ENCODE data around the gene YWHAG.

Gene YWHAG

DNA sequence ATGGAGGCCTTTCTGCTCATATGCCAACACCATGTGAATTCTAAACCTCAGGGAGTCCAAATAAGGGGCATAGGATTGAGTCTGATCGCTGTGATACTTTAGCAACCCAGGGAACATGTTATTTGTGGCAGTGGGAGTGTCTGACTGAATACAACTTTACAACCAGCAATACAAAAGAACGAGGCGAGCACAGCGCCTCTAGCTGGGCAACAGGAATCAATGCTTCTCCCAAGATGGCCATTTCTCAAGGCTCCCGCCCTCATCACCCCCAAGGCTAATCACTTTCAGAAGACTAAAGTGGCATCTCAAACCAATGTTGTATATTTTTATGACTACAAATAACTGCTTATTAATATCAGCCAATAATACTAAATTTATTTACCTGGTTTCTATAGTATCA is 28.1 kb downstream of the YWHAG start:
- DNase-seq (ENCODE audit: low read depth) = no peak
- H3K4me3 ChIP-seq (replicated peaks; ENCODE audit: low read depth, low read length) = no peak overlapping the region
- TF ChIP-seq, protein P1, sequence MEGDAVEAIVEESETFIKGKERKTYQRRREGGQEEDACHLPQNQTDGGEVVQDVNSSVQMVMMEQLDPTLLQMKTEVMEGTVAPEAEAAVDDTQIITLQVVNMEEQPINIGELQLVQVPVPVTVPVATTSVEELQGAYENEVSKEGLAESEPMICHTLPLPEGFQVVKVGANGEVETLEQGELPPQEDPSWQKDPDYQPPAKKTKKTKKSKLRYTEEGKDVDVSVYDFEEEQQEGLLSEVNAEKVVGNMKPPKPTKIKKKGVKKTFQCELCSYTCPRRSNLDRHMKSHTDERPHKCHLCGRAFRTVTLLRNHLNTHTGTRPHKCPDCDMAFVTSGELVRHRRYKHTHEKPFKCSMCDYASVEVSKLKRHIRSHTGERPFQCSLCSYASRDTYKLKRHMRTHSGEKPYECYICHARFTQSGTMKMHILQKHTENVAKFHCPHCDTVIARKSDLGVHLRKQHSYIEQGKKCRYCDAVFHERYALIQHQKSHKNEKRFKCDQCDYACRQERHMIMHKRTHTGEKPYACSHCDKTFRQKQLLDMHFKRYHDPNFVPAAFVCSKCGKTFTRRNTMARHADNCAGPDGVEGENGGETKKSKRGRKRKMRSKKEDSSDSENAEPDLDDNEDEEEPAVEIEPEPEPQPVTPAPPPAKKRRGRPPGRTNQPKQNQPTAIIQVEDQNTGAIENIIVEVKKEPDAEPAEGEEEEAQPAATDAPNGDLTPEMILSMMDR (IDR thresholded peaks at IDR 0.05; ENCODE audit: low read length, missing control alignments) = no peak

DNA sequence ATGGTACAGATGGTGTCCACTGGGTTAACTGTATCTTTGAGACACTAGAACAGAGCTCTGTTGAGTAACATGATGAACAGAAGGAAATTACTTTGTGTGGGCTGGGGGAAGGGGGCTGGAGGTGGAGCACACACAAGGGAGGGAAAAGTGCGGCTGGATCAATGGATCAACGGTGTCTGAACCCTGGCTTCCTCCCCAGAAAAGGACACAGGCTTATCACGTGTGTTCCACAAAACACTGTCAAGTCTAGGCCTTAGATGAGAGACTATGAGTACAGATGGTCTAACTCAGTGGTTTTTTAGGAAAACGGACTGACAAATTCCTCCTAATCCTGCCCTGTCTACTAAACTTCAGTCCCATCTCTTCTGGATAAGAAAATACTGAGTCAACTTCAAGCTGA is 28.5 kb downstream of the YWHAG start:
- TF ChIP-seq, protein P1 (IDR thresholded peaks at IDR 0.05; ENCODE audit: low read length, missing control alignments) = no peak
- no peak for DNase-seq (ENCODE audit: low read depth)
- H3K4me3 ChIP-seq (replicated peaks; ENCODE audit: low read depth, low read length) = no peak overlapping the region

GRCh38 chr7:76329479-76329878 is 29.3 kb downstream of the YWHAG start:
- H3K4me3 ChIP-seq (replicated peaks; ENCODE audit: low read depth, low read length) = no peak overlapping the region
- DNase-seq (ENCODE audit: low read depth) = no peak
- TF ChIP-seq, protein P1 (IDR thresholded peaks at IDR 0.05; ENCODE audit: low read length, missing control alignments) = no peak

GRCh38 chr7:76328389-76328788 is 30.4 kb downstream of the YWHAG start:
- no peak for DNase-seq (ENCODE audit: low read depth)
- no peak overlapping the region for H3K4me3 ChIP-seq (replicated peaks; ENCODE audit: low read depth, low read length)
- TF ChIP-seq, protein P1 (IDR thresholded peaks at IDR 0.05; ENCODE audit: low read length, missing control alignments) = no peak

GRCh38 chr7:76327610-76328009 is 31.2 kb downstream of the YWHAG start:
- no peak for DNase-seq (ENCODE audit: low read depth)
- TF ChIP-seq, protein P1 (IDR thresholded peaks at IDR 0.05; ENCODE audit: low read length, missing control alignments) = no peak

GRCh38 chr7:76326646-76327233 is 32.1 kb downstream of the YWHAG start:
- peak; percentile 80 for DNase-seq (ENCODE audit: low read depth)
- no peak overlapping the region for H3K4me3 ChIP-seq (replicated peaks; ENCODE audit: low read depth, low read length)
- TF ChIP-seq, protein P1 (IDR thresholded peaks at IDR 0.05; ENCODE audit: low read length, missing control alignments) = no peak

More at GRCh38 chr7:76327610-76328009, 31.2 kb downstream of the YWHAG start:
- no peak overlapping the region for H3K4me3 ChIP-seq (replicated peaks; ENCODE audit: low read depth, low read length)

DNA sequence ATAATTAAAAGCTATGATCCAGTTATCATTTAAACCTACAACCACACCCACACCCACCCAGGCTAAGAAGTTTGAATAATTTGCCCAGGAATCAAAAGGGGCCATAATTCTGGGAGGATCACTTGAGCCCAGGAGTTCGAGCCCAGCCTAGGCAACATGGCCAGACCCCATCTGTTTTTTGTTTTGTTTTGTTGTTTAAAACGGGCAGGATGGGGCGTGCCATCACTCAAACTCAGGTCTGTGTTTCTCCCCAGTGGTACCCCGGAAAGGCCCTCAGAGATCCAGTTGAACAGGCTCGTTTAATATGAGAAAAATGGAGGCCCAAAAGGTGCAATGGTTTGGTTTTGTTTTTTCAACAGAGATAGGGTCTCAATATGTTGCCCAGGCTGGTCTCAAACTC is 33.0 kb downstream of the YWHAG start:
- DNase-seq (ENCODE audit: low read depth) = no peak
- TF ChIP-seq, protein P1 (IDR thresholded peaks at IDR 0.05; ENCODE audit: low read length, missing control alignments) = no peak

More for the DNA sequence above, 33.0 kb downstream of the YWHAG start:
- H3K4me3 ChIP-seq (replicated peaks; ENCODE audit: low read depth, low read length) = no peak overlapping the region
